Measurements from ENCODE around the gene PCLO.

DNA sequence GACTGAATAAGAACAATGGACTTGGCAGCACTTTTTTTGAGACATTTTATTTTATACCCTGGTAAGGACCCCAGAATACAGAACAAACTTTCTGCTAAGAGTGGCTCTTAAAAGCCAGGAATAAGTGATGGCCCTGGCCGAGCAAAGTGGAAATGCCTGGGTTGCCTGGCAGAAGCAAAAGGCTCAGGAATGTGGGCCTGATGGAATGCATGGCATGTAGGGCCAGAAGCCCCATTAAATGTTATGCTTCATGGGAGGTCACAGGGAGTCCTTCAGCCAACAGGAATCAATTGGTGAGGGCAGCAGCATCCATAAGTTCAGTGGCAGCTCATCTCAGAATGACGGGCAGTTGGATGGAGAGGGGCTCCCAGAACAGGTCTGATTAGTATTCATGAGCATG is 417.6 kb downstream of the PCLO start:
- no peak for TF ChIP-seq SP1 (IDR thresholded peaks at IDR 0.05)
- no peak for TF ChIP-seq SUZ12 (IDR thresholded peaks at IDR 0.05)
- TF ChIP-seq NFRKB (IDR thresholded peaks at IDR 0.05), result no peak
- TF ChIP-seq FOXM1 (IDR thresholded peaks at IDR 0.05; ENCODE audit: borderline replicate concordance), result no peak
- no peak for TF ChIP-seq FOXK2 (IDR thresholded peaks at IDR 0.05)
- TF ChIP-seq, protein P1, sequence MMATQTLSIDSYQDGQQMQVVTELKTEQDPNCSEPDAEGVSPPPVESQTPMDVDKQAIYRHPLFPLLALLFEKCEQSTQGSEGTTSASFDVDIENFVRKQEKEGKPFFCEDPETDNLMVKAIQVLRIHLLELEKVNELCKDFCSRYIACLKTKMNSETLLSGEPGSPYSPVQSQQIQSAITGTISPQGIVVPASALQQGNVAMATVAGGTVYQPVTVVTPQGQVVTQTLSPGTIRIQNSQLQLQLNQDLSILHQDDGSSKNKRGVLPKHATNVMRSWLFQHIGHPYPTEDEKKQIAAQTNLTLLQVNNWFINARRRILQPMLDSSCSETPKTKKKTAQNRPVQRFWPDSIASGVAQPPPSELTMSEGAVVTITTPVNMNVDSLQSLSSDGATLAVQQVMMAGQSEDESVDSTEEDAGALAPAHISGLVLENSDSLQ (IDR thresholded peaks at IDR 0.05), result no peak
